ENCODE data around the gene RPS3. TPM values are rescaled to one million over a fixed set of nuclear protein-coding genes. Genes with fewer than 3 reads are reported as not detected.
"Not testable (repeated sequence)": the region's sequence is repeated elsewhere in the genome, so short reads cannot be mapped to it uniquely, and the experiment has no call there.

RPS3 gene
- total and polyA plus RNA-seq, 2 experiments from 2014 or later: 1,745 to 2,793 TPM

DNA sequence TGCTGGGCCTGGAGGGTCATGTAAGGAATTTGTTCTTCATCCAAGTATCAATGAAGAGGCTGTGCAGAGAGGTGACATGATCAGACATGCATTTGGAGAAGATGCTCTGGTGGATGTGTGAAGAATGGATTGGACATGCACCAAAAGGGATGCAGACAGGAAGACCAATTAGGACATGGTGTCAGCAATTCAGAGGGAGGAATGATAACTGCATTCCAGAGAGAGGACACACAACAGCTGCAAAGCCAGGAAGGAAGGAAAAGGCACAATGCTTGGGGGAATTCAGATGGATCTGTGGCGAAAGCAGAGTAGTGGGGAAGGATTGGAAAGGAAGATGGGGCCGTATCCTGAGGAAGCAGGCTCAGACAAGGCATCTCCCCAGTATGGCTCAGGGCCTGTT lies 42.7 kb upstream of the RPS3 start:
- H3K9me2 ChIP-seq (ENCODE audit: insufficient read depth): no peaks in the 10 kb centered on the region
- Mint-ChIP-seq H3K36me3 (ENCODE audit: low read depth) (no peaks in the 10 kb centered on the region; the same call in 2 of the 3 replicates), H3K9me3 (no peaks in the 10 kb centered on the region), H3K27me3 (ENCODE audit: insufficient read depth, low read depth, poor library complexity) (peaks cover 14% of the 10 kb centered on the region), H3K27ac (no peak overlapping the region), H3K4me1 (peaks cover 19% of the 10 kb centered on the region), H3K4me3 (no peak overlapping the region)
- H2AFZ ChIP-seq: no peak overlapping the region
- DNase-seq (ENCODE audit: low spot score) (no peak), ATAC-seq (no peak)
- H3K4me1 ChIP-seq (ENCODE audit: insufficient read depth): peaks cover 6% of the 10 kb centered on the region; the same call in 1 of the 2 replicates
- TF ChIP-seq, protein P1, sequence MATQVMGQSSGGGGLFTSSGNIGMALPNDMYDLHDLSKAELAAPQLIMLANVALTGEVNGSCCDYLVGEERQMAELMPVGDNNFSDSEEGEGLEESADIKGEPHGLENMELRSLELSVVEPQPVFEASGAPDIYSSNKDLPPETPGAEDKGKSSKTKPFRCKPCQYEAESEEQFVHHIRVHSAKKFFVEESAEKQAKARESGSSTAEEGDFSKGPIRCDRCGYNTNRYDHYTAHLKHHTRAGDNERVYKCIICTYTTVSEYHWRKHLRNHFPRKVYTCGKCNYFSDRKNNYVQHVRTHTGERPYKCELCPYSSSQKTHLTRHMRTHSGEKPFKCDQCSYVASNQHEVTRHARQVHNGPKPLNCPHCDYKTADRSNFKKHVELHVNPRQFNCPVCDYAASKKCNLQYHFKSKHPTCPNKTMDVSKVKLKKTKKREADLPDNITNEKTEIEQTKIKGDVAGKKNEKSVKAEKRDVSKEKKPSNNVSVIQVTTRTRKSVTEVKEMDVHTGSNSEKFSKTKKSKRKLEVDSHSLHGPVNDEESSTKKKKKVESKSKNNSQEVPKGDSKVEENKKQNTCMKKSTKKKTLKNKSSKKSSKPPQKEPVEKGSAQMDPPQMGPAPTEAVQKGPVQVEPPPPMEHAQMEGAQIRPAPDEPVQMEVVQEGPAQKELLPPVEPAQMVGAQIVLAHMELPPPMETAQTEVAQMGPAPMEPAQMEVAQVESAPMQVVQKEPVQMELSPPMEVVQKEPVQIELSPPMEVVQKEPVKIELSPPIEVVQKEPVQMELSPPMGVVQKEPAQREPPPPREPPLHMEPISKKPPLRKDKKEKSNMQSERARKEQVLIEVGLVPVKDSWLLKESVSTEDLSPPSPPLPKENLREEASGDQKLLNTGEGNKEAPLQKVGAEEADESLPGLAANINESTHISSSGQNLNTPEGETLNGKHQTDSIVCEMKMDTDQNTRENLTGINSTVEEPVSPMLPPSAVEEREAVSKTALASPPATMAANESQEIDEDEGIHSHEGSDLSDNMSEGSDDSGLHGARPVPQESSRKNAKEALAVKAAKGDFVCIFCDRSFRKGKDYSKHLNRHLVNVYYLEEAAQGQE (IDR thresholded peaks at IDR 0.05; ENCODE audit: unreplicated experiment): no peak
- TF ChIP-seq, protein P2, sequence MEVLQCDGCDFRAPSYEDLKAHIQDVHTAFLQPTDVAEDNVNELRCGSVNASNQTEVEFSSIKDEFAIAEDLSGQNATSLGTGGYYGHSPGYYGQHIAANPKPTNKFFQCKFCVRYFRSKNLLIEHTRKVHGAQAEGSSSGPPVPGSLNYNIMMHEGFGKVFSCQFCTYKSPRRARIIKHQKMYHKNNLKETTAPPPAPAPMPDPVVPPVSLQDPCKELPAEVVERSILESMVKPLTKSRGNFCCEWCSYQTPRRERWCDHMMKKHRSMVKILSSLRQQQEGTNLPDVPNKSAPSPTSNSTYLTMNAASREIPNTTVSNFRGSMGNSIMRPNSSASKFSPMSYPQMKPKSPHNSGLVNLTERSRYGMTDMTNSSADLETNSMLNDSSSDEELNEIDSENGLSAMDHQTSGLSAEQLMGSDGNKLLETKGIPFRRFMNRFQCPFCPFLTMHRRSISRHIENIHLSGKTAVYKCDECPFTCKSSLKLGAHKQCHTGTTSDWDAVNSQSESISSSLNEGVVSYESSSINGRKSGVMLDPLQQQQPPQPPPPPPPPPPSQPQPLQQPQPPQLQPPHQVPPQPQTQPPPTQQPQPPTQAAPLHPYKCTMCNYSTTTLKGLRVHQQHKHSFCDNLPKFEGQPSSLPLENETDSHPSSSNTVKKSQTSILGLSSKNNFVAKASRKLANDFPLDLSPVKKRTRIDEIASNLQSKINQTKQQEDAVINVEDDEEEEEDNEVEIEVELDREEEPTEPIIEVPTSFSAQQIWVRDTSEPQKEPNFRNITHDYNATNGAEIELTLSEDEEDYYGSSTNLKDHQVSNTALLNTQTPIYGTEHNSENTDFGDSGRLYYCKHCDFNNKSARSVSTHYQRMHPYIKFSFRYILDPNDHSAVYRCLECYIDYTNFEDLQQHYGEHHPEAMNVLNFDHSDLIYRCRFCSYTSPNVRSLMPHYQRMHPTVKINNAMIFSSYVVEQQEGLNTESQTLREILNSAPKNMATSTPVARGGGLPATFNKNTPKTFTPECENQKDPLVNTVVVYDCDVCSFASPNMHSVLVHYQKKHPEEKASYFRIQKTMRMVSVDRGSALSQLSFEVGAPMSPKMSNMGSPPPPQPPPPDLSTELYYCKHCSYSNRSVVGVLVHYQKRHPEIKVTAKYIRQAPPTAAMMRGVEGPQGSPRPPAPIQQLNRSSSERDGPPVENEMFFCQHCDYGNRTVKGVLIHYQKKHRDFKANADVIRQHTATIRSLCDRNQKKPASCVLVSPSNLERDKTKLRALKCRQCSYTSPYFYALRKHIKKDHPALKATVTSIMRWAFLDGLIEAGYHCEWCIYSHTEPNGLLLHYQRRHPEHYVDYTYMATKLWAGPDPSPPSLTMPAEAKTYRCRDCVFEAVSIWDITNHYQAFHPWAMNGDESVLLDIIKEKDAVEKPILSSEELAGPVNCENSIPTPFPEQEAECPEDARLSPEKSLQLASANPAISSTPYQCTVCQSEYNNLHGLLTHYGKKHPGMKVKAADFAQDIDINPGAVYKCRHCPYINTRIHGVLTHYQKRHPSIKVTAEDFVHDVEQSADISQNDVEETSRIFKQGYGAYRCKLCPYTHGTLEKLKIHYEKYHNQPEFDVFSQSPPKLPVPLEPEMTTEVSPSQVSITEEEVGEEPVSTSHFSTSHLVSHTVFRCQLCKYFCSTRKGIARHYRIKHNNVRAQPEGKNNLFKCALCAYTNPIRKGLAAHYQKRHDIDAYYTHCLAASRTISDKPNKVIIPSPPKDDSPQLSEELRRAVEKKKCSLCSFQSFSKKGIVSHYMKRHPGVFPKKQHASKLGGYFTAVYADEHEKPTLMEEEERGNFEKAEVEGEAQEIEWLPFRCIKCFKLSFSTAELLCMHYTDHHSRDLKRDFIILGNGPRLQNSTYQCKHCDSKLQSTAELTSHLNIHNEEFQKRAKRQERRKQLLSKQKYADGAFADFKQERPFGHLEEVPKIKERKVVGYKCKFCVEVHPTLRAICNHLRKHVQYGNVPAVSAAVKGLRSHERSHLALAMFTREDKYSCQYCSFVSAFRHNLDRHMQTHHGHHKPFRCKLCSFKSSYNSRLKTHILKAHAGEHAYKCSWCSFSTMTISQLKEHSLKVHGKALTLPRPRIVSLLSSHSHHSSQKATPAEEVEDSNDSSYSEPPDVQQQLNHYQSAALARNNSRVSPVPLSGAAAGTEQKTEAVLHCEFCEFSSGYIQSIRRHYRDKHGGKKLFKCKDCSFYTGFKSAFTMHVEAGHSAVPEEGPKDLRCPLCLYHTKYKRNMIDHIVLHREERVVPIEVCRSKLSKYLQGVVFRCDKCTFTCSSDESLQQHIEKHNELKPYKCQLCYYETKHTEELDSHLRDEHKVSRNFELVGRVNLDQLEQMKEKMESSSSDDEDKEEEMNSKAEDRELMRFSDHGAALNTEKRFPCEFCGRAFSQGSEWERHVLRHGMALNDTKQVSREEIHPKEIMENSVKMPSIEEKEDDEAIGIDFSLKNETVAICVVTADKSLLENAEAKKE (CRISPR knock-in tag; IDR thresholded peaks at IDR 0.05): no peak
- TF ChIP-seq, protein P3, sequence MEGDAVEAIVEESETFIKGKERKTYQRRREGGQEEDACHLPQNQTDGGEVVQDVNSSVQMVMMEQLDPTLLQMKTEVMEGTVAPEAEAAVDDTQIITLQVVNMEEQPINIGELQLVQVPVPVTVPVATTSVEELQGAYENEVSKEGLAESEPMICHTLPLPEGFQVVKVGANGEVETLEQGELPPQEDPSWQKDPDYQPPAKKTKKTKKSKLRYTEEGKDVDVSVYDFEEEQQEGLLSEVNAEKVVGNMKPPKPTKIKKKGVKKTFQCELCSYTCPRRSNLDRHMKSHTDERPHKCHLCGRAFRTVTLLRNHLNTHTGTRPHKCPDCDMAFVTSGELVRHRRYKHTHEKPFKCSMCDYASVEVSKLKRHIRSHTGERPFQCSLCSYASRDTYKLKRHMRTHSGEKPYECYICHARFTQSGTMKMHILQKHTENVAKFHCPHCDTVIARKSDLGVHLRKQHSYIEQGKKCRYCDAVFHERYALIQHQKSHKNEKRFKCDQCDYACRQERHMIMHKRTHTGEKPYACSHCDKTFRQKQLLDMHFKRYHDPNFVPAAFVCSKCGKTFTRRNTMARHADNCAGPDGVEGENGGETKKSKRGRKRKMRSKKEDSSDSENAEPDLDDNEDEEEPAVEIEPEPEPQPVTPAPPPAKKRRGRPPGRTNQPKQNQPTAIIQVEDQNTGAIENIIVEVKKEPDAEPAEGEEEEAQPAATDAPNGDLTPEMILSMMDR (conservative IDR thresholded peaks at IDR 0.05; ENCODE audit: low read depth in 2 of 2): no peak
- TF ChIP-seq STAT1 (IDR thresholded peaks at IDR 0.05; ENCODE audit: unreplicated experiment) (no peak), ZNF331 (CRISPR knock-in tag; IDR thresholded peaks at IDR 0.05; ENCODE audit: low read depth) (no peak), ZNF114 (CRISPR knock-in tag; IDR thresholded peaks at IDR 0.05) (no peak), CREB1 (CRISPR knock-in tag; IDR thresholded peaks at IDR 0.05; ENCODE audit: low read depth) (no peak)
- no peak overlapping the region for H3K4me3 ChIP-seq
- H3K27me3 ChIP-seq (ENCODE audit: insufficient read depth): no peaks in the 10 kb centered on the region; the same call in 1 of the 2 replicates
- H3K79me2 ChIP-seq (replicated peaks; ENCODE audit: insufficient read depth): no peaks in the 10 kb centered on the region
- H3K27ac ChIP-seq (ENCODE audit: low read depth): no peak overlapping the region
- H4K20me1 ChIP-seq (replicated peaks; ENCODE audit: insufficient read depth): no peaks in the 10 kb centered on the region
- no peaks in the 10 kb centered on the region for H3K36me3 ChIP-seq (ENCODE audit: insufficient read depth)
- no peaks in the 10 kb centered on the region for H3F3A ChIP-seq (replicated peaks; ENCODE audit: low read depth)
- H3K4me2 ChIP-seq: no peak overlapping the region

DNA sequence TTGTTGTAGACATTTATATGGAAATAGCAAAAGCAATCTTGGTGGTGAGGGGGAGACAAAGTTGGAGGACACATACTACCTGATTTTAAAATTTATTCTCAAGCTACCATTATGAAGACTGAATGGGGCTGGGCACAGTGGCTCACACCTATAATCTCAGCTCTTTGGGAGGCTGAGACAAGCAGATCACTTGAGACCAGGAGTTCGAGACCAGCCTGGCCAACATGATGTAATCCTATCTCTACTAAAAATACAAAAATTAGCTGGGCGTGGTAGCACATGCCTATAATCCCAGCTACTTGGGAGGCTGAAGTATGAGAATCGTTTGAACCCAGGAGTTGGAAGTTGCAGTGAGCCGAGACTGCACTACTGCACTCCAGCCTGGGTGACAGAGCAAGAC lies 37.0 kb upstream of the RPS3 start:
- H3K4me2 ChIP-seq; H3K27ac Mint-ChIP-seq; H3K9me3 Mint-ChIP-seq; H3K4me1 Mint-ChIP-seq; H2AFZ ChIP-seq; H3K9me2 ChIP-seq (ENCODE audit: insufficient read depth); H3K27ac ChIP-seq (ENCODE audit: low read depth); H3K27me3 Mint-ChIP-seq (ENCODE audit: insufficient read depth, low read depth, poor library complexity); H3K36me3 ChIP-seq (ENCODE audit: insufficient read depth); H3K36me3 Mint-ChIP-seq (ENCODE audit: low read depth); ATAC-seq; DNase-seq (ENCODE audit: low spot score); H3K4me3 ChIP-seq; H3F3A ChIP-seq (replicated peaks; ENCODE audit: low read depth); H4K20me1 ChIP-seq (replicated peaks; ENCODE audit: insufficient read depth); H3K79me2 ChIP-seq (replicated peaks; ENCODE audit: insufficient read depth); H3K4me3 Mint-ChIP-seq; H3K4me1 ChIP-seq (ENCODE audit: insufficient read depth); H3K27me3 ChIP-seq (ENCODE audit: insufficient read depth): not testable (repeated sequence)
